ENCODE data around the gene RABGAP1L.

The RABGAP1L gene

GRCh38 chr1:174766727-174767126 is 607.4 kb downstream of the RABGAP1L start (continued):
- no peak for TF ChIP-seq CTCF (tag by site-specific recombination; IDR thresholded peaks at IDR 0.05)
- TF ChIP-seq ZNF670 (tag by site-specific recombination; IDR thresholded peaks at IDR 0.05; ENCODE audit: low read depth): no peak
- TF ChIP-seq TRIM28 (IDR thresholded peaks at IDR 0.05; ENCODE audit: borderline replicate concordance, low read length): no peak

GRCh38 chr1:174768516-174768915 is 609.2 kb downstream of the RABGAP1L start:
- H3K4me3 ChIP-seq (ENCODE audit: low read depth, low read length): no peak overlapping the region
- CTCF ChIA-PET: no interaction called here
- POLR2A ChIA-PET: no interaction called here
- TF ChIP-seq ZNF133 (tag by site-specific recombination; IDR thresholded peaks at IDR 0.05) (no peak), ZNF350 (tag by site-specific recombination; IDR thresholded peaks at IDR 0.05) (no peak), ZNF747 (tag by site-specific recombination; IDR thresholded peaks at IDR 0.05) (no peak), ZNF558 (tag by site-specific recombination; IDR thresholded peaks at IDR 0.05) (no peak), ZBTB49 (tag by site-specific recombination; IDR thresholded peaks at IDR 0.05; ENCODE audit: low read depth) (no peak), ZNF239 (tag by site-specific recombination; IDR thresholded peaks at IDR 0.05) (no peak), ZNF157 (tag by site-specific recombination; IDR thresholded peaks at IDR 0.05) (no peak), ZNF513 (tag by site-specific recombination; IDR thresholded peaks at IDR 0.05) (no peak), ZSCAN23 (tag by site-specific recombination; IDR thresholded peaks at IDR 0.05) (no peak), ZNF654 (tag by site-specific recombination; IDR thresholded peaks at IDR 0.05; ENCODE audit: low read depth) (no peak), ZNF426 (tag by site-specific recombination; IDR thresholded peaks at IDR 0.05) (no peak), ZNF530 (tag by site-specific recombination; IDR thresholded peaks at IDR 0.05; ENCODE audit: low read depth) (no peak), ZNF777 (tag by site-specific recombination; IDR thresholded peaks at IDR 0.05; ENCODE audit: borderline replicate concordance) (no peak), ZNF837 (tag by site-specific recombination; IDR thresholded peaks at IDR 0.05) (no peak)
- no peaks in the 10 kb centered on the region for H3K4me1 ChIP-seq (ENCODE audit: control insufficient read depth, insufficient read depth, low read length)
- H3K27ac ChIP-seq (ENCODE audit: extremely low read depth, low read depth, low read length): no peak overlapping the region
- H3K9me3 ChIP-seq (ENCODE audit: control insufficient read depth, insufficient read depth, low read depth, low read length): no peaks in the 10 kb centered on the region
- H3K36me3 ChIP-seq (ENCODE audit: control insufficient read depth in 2 of 2, insufficient read depth in 1 of 2, low read length in 2 of 2): no peaks in the 10 kb centered on the region

- no peak overlapping the region for H3K4me3 ChIP-seq (ENCODE audit: low read depth, low read length)
- no peaks in the 10 kb centered on the region for H3K36me3 ChIP-seq (ENCODE audit: control insufficient read depth in 2 of 2, insufficient read depth in 1 of 2, low read length in 2 of 2)
- H3K4me1 ChIP-seq (ENCODE audit: control insufficient read depth, insufficient read depth, low read length): no peaks in the 10 kb centered on the region
- ChIA-PET CTCF (interaction anchor here (0.7 to 2.0 kb wide), 7 partner anchors 195 to 672 kb away, joined by 3 to 8 read pairs (median 3); partner anchors contain the start of gene CACYBP), POLR2A (no interaction called here)
- H3K27ac ChIP-seq (ENCODE audit: extremely low read depth, low read depth, low read length): no peak overlapping the region
- H3K9me3 ChIP-seq (ENCODE audit: control insufficient read depth, insufficient read depth, low read depth, low read length): no peaks in the 10 kb centered on the region
- TF ChIP-seq ZNF404 (tag by site-specific recombination; IDR thresholded peaks at IDR 0.05): no peak
- no peak for TF ChIP-seq ZNF23 (tag by site-specific recombination; IDR thresholded peaks at IDR 0.05; ENCODE audit: borderline replicate concordance)
- TF ChIP-seq ZNF707 (tag by site-specific recombination; IDR thresholded peaks at IDR 0.05): no peak
- no peak for TF ChIP-seq ZNF132 (tag by site-specific recombination; IDR thresholded peaks at IDR 0.05; ENCODE audit: borderline replicate concordance)
- TF ChIP-seq ZNF645 (tag by site-specific recombination; IDR thresholded peaks at IDR 0.05): no peak
- TF ChIP-seq ZNF830 (tag by site-specific recombination; IDR thresholded peaks at IDR 0.05; ENCODE audit: low read depth): no peak
- no peak for TF ChIP-seq ZSCAN4 (tag by site-specific recombination; IDR thresholded peaks at IDR 0.05)
- no peak for TF ChIP-seq ZNF585B (tag by site-specific recombination; IDR thresholded peaks at IDR 0.05)
- no peak for TF ChIP-seq ZFP3 (tag by site-specific recombination; IDR thresholded peaks at IDR 0.05; ENCODE audit: low read depth)
- TF ChIP-seq ZNF394 (tag by site-specific recombination; IDR thresholded peaks at IDR 0.05; ENCODE audit: borderline replicate concordance): no peak
These were observed 609.6 kb downstream of the RABGAP1L start for GRCh38 chr1:174768949-174769348.

All from HEK293 (cell line).